Measurements from ENCODE around the gene SCMH1.
"Not testable (repeated sequence)": the region's sequence is repeated elsewhere in the genome, so short reads cannot be mapped to it uniquely, and the experiment has no call there.

Gene SCMH1

GRCh38 chr1:41249319-41249718, 7.2 kb upstream of the SCMH1 start:
- DNase-seq (ENCODE audit: low spot score): no peak

GRCh38 chr1:41246568-41246967, 4.5 kb upstream of the SCMH1 start:
- no peak for DNase-seq (ENCODE audit: low spot score)

- peak; percentile 34 for DNase-seq (ENCODE audit: low spot score)
These were observed 3.6 kb upstream of the SCMH1 start for GRCh38 chr1:41245659-41246058.

GRCh38 chr1:41243079-41243385, 926 bp upstream of the SCMH1 start:
- DNase-seq (ENCODE audit: low spot score): no peak

- no peak for DNase-seq (ENCODE audit: low spot score)
These were observed 404 bp upstream of the SCMH1 start for GRCh38 chr1:41242342-41243078.

GRCh38 chr1:41241354-41241748, 755 bp downstream of the SCMH1 start:
- DNase-seq (ENCODE audit: low spot score): peak; percentile 38

GRCh38 chr1:41240781-41241353, 1.2 kb downstream of the SCMH1 start:
- DNase-seq (ENCODE audit: low spot score): no peak

- DNase-seq (ENCODE audit: low spot score): peak; percentile 44
These were observed 2.0 kb downstream of the SCMH1 start for GRCh38 chr1:41239988-41240610.

- no peak for DNase-seq (ENCODE audit: low spot score)
These were observed 3.7 kb downstream of the SCMH1 start for GRCh38 chr1:41238311-41238988.

- no peak for DNase-seq (ENCODE audit: low spot score)
These were observed 5.3 kb downstream of the SCMH1 start for GRCh38 chr1:41236781-41237180.

GRCh38 chr1:41235893-41236292, 6.2 kb downstream of the SCMH1 start:
- no peak for DNase-seq (ENCODE audit: low spot score)

- DNase-seq (ENCODE audit: low spot score): no peak
These were observed 8.4 kb downstream of the SCMH1 start for GRCh38 chr1:41233708-41234107.

GRCh38 chr1:41232305-41232704, 9.8 kb downstream of the SCMH1 start:
- DNase-seq (ENCODE audit: low spot score): no peak

GRCh38 chr1:41230656-41231055, 11.4 kb downstream of the SCMH1 start:
- no peak for DNase-seq (ENCODE audit: low spot score)

GRCh38 chr1:41229219-41229618, 12.9 kb downstream of the SCMH1 start:
- not testable (repeated sequence) for DNase-seq (ENCODE audit: low spot score)

GRCh38 chr1:41226815-41227434, 15.2 kb downstream of the SCMH1 start:
- DNase-seq (ENCODE audit: low spot score): no peak

GRCh38 chr1:41225495-41225894, 16.6 kb downstream of the SCMH1 start:
- no peak for DNase-seq (ENCODE audit: low spot score)

GRCh38 chr1:41222496-41222895, 19.6 kb downstream of the SCMH1 start:
- DNase-seq (ENCODE audit: low spot score): no peak

- DNase-seq (ENCODE audit: low spot score): no peak
These were observed 20.1 kb downstream of the SCMH1 start for GRCh38 chr1:41221995-41222394.

GRCh38 chr1:41218152-41218551, 24.0 kb downstream of the SCMH1 start:
- DNase-seq (ENCODE audit: low spot score): no peak

- DNase-seq (ENCODE audit: low spot score): no peak
These were observed 24.7 kb downstream of the SCMH1 start for GRCh38 chr1:41217441-41217840.

GRCh38 chr1:41215623-41216022, 26.5 kb downstream of the SCMH1 start:
- DNase-seq (ENCODE audit: low spot score): no peak

GRCh38 chr1:41213341-41213740, 28.8 kb downstream of the SCMH1 start:
- no peak for DNase-seq (ENCODE audit: low spot score)

All from hepatic stellate cell (primary cell).